GM10266 (cell line): ENCODE measurements around the gene LRFN5.

Experiments used
- DNase-seq: peaks from one replicate; pipeline ENCODE4 v3.0.0; 2012; ENCODE audit errors: extremely low spot score
- TF ChIP-seq, protein P1 (sequence below): IDR thresholded peaks from 2 replicates; pipeline ENCODE4 v1.5.1; 2012; ENCODE audit warnings: mild to moderate bottlenecking, low read depth; ENCODE audit not compliant: control insufficient read depth, insufficient read depth; ENCODE audit errors: missing control alignments

The LRFN5 gene

DNA sequence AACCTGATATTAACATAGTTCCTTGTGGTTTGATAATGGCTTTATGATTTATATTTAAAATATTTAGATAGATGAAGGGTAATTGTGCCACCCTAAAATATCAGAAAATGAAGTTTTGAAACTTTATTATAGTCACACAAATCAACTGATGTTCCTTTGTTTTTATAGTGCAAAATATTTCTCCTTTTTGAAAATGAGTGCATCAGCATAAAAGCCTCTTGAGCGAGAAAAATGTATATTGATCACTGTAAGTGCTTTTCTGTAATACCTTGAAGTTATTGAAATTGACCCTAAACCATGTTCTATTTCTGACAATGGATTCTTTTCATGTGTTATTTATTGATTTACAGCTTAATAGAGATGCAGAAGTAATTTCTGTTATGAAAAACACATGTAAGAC lies 35.0 kb downstream of the LRFN5 start:
- no peak for DNase-seq
- TF ChIP-seq, protein P1, sequence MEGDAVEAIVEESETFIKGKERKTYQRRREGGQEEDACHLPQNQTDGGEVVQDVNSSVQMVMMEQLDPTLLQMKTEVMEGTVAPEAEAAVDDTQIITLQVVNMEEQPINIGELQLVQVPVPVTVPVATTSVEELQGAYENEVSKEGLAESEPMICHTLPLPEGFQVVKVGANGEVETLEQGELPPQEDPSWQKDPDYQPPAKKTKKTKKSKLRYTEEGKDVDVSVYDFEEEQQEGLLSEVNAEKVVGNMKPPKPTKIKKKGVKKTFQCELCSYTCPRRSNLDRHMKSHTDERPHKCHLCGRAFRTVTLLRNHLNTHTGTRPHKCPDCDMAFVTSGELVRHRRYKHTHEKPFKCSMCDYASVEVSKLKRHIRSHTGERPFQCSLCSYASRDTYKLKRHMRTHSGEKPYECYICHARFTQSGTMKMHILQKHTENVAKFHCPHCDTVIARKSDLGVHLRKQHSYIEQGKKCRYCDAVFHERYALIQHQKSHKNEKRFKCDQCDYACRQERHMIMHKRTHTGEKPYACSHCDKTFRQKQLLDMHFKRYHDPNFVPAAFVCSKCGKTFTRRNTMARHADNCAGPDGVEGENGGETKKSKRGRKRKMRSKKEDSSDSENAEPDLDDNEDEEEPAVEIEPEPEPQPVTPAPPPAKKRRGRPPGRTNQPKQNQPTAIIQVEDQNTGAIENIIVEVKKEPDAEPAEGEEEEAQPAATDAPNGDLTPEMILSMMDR = no peak

DNA sequence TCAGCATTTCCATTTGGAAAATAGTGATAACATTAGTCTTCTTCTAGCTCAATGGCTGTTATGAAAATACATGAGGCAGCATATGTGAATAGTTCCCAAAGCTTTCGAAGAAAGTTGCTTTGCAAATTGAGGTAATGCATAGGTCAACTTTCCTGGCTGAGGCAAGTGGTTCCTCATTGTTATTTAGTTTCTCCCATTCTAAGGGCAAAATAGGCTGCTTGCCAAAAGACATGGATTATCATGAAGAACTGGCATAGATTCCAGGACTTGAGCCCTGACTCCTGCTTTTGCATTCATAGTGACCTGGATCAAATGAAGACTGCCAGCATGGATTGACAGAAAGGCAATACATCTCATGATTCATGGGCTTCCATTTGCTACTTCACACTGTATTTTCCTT lies 35.7 kb downstream of the LRFN5 start:
- TF ChIP-seq, protein P1 = no peak
- DNase-seq = no peak

- TF ChIP-seq, protein P1 = no peak
- DNase-seq = no peak
Observed at GRCh38 chr14:41642789-41643188, 36.1 kb downstream of the LRFN5 start.

DNA sequence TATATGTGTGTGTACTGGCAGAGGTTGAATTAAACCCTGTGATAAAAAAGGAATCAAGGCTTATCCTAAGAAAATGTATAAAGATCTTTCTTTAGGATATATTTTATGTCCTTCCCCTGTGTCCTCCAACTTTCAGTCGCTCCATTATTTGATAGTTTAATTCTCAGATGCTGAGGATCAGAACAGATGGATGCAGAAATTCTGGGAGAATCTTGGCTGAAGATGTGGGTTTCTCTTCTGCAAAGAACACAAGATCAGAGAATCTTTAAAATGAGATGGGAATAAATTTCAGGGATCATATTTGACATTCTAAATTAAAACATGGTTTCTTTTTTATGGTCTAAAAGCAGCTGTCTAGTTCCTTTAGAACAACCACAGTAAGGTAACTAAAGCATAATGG lies 37.9 kb downstream of the LRFN5 start:
- TF ChIP-seq, protein P1 = no peak
- no peak for DNase-seq

DNA sequence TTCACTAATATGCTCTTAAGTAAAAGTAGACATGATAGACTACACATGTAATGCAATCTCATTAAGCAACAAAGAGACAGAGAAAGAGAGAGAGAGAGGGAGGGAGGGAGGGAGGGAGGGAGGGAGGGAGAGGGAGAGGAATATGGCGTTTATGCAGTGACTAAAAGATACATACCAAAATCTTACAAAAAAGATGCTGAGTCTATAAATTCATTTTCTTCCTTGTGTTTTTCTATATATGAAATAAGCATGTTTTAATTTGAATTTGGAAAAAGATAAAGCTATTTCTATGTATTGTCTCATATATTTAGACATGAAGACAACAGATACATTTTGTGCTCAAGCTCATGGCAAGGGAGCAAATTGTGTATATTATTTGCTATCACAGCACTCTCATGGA lies 44.1 kb downstream of the LRFN5 start:
- no peak for DNase-seq
- TF ChIP-seq, protein P1 = no peak

DNA sequence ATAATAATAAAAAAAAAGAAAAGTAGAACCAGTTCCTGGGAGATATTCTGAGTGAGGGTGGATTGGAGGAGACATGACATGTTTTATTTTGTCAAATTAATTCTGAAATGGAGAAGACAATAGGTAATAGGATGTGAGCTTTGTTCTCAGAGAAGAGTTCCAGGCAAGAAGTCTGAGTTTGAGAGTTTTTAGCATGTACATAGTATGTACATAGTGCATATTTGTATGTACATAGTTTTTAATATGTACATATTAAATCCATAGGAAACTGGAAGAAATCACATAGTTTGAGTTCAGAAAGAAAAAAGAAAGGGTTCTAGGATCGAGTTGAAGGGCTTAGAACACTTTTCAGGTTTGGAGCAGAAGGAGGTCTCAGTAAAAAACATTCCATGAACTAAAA lies 47.5 kb downstream of the LRFN5 start:
- DNase-seq = no peak
- TF ChIP-seq, protein P1 = no peak

- DNase-seq = no peak
Observed at GRCh38 chr14:41662780-41663472, 56.2 kb downstream of the LRFN5 start.

More at GRCh38 chr14:41662780-41663472, 56.2 kb downstream of the LRFN5 start:
- TF ChIP-seq, protein P1 = no peak
